EL (cell line): ENCODE results near the gene EXOC6B.

Source experiments
- DNase-seq: peaks from one replicate; pipeline ENCODE4 v3.0.0-alpha.2; 2016

The EXOC6B gene

DNA sequence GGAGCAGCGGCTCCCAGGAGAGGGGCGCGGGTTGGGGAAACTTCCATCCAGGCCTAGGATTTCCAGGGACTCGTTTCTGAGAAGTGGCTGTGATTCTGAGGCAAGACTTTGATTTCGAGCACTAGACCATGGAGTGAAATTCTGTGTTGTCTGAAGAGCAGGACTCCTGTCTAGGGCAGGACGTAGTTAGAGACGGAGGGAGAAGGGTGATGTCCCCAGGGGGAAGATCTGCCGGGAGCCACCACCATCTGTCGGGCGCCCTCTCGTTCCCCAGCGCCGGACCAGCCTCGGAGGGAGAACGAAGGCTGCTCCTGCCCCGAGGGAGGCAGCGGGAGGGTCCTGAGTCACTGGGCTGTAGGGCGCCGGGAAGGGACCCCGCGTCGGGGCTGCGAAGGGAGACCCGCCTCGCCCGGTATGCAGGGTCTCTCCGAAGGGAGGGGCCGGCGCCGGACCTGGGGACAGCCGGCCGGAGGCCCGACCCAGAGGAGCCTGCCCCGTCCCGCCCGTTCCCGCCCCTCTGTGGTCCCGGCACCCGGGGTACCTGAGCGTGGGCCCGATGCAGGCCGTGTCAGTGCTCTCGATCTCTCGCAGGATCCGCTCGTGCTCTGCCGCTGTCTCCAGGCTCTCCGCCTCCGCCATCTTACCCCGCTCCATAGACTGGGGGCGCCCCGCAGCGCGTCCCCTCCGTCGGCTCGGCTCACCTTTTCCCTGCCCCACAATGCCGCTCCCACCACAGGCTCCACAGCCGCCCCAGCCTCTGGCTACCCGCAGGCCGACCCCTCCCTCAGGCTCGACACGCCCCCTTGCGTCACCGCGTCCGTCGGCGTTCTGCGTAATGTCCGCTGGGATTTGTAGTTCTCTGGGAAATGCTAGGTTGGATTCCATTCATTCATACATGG is at the start of gene EXOC6B:
TSS of gene EXOC6B (minus strand) at position 777 of the 899 bp plus-strand sequence.
- peak; percentile 90 for DNase-seq

DNA sequence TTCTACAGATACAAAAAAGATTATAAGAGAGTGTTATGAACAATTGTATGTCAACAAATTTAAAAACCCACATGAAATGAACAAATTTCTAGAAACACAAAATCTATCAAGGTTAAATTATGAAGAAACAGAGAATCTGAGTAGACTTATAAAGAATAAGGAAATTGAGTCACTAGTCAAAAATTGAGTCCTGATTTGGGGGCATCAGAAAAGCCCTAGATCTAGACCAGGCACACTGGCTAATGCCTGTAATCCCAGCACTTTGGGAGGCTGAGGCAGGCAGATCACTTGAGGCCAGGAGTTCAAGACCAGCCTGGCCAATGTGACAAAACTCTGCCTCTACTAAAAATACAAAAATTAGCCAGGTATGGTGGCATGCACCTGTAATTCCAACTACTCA is 46.0 kb upstream of the EXOC6B start:
- DNase-seq = no peak

DNA sequence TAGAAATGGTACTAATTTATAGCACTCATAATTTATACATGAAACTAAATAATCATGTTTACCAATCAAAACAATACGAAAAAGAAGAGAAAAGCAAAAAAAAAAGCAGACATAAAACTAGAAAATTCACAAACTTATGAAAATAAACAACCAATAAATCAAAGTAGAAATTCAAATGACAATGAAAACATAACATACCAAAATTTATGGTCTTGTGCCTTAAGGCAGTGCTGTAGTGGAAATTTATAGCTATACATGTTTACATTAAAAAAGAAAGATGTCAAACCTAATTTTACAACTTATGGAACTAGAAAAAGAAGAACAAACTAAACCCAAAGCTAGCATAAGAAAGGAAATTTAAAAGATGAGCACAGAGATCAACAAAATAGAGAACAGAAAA is 45.2 kb upstream of the EXOC6B start:
- no peak for DNase-seq

DNA sequence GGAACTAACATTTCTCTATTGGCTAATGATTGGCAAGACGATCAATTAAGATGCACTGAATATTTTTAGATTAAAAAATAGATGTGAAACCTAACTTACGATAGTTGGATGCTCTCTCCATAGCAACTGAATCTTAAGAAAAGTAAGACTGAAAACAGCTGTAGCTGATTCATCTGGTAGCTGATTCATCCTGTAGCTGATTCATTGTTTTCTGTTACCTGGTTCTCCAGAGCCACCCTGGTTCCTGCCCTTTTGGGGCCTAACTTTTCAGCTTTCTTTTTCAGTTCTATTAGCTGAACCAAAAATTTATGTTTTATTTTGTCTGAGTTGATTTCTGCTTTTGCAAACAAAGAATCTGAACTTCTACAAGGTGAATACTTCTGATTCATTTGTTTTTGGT is 38.7 kb upstream of the EXOC6B start:
- peak; percentile 35 for DNase-seq

DNA sequence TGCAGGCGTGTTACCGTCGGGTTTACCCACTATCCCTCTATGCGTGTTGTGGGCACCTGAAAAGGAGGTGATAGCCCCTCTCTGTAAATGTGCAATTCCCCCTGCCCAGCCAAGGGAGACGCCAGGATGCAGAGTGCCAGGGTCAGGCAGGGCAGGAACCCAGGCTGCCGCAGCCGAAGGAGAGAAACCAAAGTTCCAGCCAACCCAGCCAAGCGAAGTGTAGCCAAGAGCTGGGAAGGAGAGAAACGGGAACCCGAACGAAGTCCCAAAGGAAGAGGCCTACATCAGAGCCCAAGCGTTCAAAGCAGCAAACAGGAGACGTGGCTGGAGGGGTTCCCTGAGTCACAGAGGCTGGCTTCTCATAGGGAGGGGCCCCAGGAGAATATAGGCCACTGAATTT is 37.2 kb upstream of the EXOC6B start:
- DNase-seq = no peak

DNA sequence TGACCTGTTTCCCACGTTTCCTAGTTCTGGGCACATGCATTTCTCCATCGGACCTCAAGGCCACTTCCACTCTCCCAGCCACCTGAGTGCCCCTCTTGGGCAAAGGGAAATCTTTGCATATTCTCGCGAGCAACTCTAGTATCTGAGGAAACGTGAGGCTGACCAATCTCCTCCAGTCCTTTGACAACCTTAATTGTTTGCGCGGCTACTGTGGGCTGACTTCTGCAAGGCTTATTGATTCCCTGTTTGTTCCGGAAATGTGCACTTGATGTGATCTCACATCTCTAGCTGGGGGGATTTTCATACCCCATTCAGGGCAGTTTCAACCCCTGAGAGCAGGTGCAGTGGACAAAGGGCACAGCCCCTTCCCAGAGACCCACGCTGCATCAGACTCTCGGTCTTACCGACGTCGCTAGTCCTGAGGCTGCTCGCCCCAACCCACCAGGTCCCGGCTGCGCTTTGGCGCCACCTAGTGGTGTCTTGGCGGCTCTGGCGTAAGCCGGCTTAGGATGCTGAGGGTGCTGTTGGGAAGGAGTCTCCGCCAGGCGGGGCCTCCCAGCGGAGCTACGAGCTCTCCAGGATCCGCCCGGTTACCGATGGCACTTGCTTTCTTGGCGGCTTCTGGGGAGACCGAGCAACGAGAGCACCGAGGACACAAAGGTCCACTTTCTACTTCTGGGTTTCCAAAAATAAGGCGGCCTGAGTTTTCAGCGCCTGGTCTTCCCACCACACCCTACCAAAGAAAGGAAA is 36.6 kb upstream of the EXOC6B start:
- DNase-seq = peak; percentile 86

DNA sequence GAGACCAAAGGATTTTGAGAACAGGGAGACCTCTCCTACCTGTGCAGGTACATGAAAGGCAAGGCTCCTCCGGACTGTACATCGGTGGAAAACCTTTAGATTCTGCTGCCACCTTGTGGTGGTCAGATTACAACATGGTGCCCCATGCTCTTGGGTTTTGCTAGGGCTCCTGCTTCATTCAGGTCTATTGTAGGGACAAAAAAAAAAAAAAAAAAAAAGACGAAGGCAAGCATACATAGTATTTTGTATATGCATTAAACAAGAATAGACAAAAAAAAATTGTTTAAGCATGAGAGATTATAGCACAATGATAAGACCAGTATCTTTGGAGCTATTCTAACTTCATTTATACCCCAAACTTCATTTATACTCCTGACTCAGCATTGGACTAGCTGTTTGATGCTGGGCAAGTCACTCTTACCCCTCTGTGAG is 34.0 kb upstream of the EXOC6B start:
- peak; percentile 55 for DNase-seq

DNA sequence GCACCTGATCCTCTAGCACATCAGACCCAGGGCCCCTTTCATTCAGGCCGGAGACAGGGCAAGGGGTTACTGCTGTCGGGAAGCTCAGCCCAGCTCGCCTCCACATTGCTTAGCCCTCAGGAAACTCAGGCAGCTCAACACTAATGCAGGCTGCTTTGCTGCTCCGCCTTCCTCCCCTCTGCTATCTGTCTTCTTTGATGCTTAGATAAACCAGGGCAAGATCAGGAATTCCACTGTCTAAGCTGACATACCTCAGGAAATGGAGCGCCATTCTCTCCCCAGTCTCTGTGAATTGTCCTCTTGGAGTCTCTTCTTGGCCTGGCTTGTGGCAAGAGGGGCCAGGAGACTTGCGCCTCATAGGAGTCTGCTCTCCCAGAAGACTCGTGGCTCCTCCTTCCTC is 25.5 kb upstream of the EXOC6B start:
- DNase-seq = no peak

DNA sequence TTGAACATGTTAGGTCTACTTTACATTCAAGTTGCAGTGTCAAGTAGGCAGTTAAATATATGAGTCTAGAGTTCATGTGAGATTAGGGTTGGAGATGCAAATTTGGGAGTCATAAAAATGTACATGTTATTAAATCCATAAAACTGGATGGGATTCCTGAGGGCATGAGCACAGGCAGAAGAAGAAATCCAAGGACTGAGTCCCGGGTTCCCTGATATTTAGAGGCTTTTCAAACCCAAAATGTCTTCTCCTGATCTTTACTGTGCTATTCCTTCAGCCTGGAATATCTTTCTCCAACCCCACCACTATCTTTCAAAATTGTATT is 23.3 kb upstream of the EXOC6B start:
- no peak for DNase-seq

DNA sequence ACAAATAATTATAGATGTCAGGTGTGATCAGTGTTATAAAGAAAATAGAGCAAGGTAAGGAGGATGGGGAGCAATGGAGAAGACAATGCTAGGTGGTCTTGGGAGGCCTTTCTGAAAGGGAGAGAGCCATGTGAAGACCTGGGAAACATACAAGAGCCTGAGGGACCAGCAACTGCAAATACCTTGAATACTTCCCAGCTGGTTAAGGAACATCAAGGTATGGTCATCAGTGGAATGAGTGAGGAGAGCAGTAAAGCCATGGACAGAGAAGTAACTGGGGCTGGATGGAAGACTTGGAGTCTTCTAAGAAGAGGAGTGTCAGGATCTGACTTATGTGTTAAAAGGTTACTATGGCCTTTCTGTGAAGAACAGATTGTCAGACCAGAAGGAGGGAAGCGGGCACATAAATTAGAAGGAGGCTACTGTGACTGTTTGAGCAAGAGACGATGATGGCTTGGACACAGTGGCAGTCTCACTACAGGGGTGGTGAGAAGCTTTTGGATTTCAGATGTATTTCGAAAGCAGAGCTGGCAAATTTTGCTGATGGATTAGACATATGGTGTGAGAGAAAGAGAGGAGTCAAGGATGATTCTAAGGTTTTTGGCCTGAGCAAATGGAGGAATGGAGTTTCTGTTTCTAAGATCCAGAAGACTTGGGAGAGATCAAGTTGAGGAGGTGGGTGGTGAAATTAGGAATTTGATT is 22.8 kb upstream of the EXOC6B start:
- no peak for DNase-seq

DNA sequence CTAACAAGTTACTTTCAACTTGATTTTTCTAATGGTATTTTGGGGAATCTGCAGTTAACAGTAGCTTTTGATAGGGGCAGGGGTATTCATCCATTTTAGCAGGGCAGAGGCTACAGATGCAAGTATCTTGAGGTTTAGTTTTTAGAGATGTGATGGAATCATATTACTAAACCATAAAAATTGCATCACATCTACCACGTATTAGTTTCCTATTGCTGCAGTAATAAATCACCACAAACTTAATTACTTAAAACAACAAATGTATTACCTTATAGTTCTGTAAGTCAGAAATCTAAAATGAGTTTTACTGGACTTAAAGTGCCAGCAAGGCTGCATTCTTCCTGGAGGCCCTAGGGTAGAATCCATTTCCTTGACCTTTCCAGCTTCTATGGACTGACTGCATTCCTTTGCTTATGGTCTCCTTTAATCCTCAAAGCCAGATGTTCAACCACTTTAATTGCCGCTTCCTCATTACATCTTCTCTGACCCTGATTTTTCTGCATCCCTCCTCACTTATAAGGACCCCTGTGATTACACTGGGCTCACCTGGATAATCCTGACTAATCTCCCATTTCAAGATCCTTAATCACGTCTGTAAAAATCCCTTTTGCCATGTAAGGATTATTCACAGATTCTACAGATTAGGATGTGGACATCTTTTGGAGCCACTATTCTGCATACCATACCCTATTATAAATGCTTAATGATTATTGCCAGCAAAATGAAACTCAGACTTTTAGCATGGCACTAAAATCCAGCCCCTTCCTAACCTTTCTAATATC is 21.9 kb upstream of the EXOC6B start:
- DNase-seq = no peak

DNA sequence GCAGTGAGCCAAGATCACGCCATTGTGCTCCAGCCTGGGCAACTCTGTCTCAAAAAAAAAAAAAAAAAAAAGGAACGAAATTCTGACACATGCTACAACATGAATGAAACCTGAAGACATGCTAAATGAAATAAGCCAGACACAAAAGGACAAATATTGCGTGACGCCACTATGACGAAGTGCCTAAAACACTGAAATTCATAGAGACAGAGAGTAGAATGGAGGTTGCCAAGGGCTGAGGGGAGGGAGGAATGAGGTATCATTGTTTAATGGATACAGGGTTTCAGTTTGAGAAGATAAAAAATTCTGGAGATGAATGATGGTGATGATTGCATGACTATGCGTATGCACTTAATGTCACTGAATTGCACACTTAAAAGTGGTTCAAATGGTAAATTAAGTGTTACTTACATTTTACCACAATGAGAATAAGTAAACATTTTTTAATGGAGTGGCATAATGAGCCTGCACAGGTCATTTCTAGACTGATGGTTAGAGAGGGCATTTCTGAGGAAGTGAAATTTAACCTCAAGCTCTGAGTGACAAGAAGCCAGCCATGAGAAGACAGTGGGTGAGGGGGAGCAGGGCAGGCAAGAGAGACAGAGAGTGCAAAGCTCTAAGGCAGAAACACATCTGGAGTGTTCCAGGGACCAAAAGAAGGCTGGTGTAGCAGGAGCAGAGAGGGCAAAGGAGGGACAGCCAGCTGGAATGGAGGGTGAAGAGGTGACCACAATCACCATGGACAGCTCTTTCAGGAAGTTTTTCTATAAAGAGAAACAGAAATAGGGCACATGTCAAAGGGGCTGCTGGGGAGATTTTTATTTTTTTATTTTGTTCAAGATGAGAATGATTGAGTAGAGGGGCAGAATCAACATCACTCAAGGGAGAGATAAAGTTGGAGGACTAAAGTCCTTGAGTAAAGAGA is 20.6 kb upstream of the EXOC6B start:
- no peak for DNase-seq

DNA sequence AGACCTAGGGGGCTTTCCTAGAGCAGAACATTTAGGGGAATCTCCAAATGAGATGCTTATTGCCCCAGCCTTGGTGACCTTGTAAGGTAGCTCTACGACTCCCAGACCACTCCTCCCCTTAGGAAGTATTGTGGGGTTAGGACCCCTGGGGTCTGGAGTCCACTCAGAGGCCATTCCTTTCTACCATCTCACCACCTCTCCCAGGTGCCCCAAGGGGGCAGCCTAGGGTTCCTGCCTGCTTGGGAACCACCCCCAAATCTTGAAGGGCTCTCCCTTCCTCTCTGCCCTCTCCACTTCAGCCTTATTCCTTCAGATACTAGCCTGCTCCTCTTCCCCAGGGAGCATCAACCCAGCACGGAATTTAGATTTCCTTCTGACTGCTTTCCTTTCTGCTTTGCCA is 17.5 kb upstream of the EXOC6B start:
- DNase-seq = no peak

DNA sequence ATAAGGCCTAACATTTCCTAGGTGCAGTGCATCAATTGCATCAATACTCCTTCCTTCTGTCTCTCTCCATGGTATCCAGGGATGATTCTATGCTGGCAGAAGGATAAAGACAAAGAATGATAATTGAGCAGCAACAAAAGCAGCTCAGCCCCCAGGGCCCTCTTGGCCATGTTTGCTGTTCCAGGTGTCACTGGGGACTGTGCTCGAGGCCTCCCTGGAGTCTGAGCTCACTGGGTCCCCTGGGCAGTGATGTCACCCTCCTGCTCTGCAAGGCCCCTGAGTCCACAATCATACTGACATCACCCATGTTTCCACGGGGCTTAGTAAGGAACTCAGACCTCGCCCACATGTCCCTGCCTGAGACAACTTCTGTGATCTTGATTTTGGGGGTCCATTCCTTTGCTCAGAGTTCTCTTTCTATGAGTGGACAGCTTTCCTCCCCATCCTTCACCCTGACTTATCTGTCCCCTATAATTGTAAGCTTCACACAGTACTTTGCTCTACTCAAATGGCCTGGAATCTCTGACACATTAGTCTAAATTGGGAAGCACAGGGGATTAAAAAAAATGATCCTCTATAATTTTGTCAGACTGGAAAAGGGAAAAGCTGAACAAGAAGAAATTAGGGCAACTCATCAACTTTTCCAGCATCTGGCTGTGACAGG is 15.8 kb upstream of the EXOC6B start:
- DNase-seq = no peak

DNA sequence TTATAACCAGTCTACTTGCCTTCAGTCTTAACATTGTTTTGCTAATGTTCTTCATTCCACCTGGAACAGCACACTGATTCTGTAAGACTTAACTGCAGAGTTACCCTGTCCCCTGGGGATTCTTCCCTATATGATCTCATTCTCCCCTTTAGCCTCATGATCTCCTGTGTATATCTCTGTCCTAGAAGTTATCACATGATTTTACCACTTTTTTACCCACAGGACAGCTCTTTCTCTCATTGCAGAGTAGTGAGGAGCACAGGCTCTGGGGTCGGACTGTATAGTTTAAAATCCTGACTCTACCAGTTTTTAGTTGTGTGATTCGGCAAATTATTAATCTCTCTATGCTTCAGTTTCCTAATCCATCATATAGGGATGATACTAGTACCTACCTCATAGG is 14.2 kb upstream of the EXOC6B start:
- no peak for DNase-seq

DNA sequence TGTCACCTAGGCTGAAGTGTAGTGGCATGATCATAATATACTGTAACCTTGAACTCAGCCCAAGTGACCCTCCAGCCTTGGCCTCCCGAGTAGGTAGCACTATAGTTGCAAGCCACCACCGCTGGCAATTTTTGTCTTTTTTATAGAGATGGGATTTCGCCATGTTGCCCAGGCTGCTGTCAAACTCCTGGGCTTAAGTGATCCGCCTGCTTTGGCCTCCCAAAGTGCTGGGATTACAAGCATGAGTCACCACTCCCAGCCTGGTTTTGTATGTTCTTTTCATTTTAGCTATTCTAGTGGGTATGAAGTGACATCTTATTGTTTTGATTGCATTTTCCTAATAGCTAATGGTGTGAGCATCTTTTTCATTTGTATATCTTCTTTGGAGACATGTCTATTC is 11.3 kb upstream of the EXOC6B start:
- DNase-seq = peak; percentile 29

DNA sequence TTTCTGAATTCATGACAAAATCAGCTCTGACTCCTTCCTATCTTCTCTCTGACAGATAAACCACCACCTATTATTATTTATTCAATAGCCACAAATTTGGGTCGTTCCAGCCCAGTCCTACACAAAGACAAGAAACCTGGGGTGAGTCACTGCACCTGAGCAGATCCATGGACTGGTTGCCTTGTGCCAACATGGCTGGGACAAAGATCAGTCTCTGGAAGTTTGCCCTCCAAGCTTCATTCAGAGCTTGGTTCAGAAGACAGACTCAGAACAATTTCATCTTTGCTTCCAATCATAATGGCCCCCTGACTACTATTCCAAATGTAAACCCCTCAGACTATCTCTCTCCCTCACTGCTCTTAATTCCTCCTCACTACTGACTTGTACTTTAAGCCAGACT is 9.6 kb upstream of the EXOC6B start:
- no peak for DNase-seq

DNA sequence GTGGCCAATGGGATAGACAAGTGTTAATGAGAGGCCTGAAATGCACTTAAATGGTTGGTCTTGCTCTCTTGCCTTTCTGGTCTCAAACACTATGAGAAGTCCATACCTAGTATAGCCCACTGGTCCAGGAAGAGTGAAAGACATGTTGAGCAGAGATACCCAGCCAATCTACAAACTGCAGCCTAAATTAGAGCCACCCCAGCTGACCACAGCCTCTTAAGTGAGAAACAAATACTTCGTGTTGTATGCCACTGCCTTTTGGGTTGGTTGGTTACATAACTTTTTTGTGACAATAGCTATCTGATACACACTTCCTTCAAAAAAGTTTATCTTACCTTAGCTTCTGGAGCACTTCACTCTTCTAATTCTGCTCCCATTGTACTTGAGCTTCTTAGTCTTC is 8.8 kb upstream of the EXOC6B start:
- no peak for DNase-seq

DNA sequence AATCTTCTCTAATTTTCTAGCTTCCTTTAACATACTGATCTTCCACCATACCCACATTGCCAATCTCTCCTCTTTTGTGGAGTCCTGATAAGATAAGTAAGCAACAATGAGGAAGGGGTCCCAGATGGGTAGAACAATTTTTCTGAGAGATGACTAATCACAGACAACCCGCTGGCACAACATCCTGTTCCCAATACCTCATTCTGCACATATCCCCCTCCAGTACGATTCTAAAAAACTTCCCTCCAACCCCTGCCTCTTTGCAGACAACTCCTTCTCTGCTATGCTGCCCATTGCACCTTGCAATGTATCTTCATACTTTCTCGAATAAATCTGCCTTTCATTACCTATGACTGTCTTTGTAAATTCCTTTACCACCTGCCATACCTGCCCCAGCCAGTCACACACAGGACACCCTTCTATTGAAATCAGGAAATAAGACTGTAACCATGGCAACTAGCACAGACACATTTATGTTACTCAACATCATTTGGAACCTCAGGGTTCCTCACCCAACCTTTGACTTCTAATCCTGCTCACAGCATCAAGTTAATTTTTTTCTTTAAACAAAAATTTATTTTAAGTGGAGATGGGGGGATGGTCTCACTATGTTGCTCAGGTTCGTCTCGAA is 7.4 kb upstream of the EXOC6B start:
- no peak for DNase-seq

DNA sequence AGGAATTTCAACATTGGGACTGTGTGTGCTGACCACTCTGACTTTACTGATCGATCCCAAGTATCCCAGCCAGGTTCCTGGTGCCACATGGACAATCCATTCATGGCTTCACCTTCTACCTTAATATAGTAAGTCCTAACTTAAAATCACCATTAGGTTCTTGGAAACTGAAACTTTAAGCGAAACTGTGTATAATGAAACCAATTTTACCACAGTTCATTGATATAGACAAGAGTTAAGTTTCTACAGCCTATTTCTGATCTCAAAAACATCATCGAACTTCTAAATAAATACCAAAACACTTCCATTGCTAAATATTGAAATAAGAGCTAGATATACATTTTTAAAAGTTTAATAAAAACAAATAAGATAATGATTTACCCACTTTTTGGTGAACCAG is 4.4 kb upstream of the EXOC6B start:
- DNase-seq = no peak
